Measurements from ENCODE around the gene PPP1R12A.

Gene PPP1R12A

GRCh38 chr12:79763766-79764452 lies 171.0 kb downstream of the PPP1R12A start:
- DNase-seq = no peak

- no peak for DNase-seq
These were observed 173.6 kb downstream of the PPP1R12A start for GRCh38 chr12:79761341-79761740.

GRCh38 chr12:79747274-79747673 lies 187.6 kb downstream of the PPP1R12A start:
- no peak for DNase-seq

GRCh38 chr12:79737875-79738718 lies 196.8 kb downstream of the PPP1R12A start:
- DNase-seq = peak; percentile 42

- no peak for DNase-seq
These were observed 202.3 kb downstream of the PPP1R12A start for GRCh38 chr12:79732638-79733037.

- DNase-seq = no peak
These were observed 208.9 kb downstream of the PPP1R12A start for GRCh38 chr12:79725987-79726386.
